GM12874 (cell line): ENCODE measurements around the gene ABCB6.

ENCODE experiments used
- TF ChIP-seq, protein P1 (sequence below): IDR thresholded peaks from 2 replicates; pipeline ENCODE4 v1.5.1; 2011; ENCODE audit warnings: low read depth, mild to moderate bottlenecking, control low read depth, low read length, moderate library complexity; ENCODE audit not compliant: insufficient read depth

The ABCB6 gene

GRCh38 chr2:219249203-219249980 lies 30.6 kb upstream of the ABCB6 start:
- TF ChIP-seq, protein P1, sequence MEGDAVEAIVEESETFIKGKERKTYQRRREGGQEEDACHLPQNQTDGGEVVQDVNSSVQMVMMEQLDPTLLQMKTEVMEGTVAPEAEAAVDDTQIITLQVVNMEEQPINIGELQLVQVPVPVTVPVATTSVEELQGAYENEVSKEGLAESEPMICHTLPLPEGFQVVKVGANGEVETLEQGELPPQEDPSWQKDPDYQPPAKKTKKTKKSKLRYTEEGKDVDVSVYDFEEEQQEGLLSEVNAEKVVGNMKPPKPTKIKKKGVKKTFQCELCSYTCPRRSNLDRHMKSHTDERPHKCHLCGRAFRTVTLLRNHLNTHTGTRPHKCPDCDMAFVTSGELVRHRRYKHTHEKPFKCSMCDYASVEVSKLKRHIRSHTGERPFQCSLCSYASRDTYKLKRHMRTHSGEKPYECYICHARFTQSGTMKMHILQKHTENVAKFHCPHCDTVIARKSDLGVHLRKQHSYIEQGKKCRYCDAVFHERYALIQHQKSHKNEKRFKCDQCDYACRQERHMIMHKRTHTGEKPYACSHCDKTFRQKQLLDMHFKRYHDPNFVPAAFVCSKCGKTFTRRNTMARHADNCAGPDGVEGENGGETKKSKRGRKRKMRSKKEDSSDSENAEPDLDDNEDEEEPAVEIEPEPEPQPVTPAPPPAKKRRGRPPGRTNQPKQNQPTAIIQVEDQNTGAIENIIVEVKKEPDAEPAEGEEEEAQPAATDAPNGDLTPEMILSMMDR = no peak

GRCh38 chr2:219248845-219249202 lies 30.1 kb upstream of the ABCB6 start:
- TF ChIP-seq, protein P1 = no peak

- TF ChIP-seq, protein P1 = no peak
Observed at GRCh38 chr2:219247678-219248642, 29.2 kb upstream of the ABCB6 start.

DNA sequence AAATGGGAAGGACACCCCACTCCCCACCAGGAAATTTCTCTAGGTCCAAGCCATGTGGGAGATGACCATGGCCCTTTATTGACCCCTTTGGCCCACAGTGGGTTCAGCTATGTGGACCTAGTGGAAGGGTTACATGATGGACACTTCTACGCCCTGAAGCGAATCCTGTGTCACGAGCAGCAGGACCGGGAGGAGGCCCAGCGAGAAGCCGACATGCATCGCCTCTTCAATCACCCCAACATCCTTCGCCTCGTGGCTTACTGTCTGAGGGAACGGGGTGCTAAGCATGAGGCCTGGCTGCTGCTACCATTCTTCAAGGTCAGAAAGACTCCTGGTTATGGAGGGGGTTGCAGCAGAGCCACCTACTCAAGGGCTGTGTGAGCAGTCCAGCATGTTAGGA lies 27.8 kb upstream of the ABCB6 start:
- TF ChIP-seq, protein P1 = no peak

DNA sequence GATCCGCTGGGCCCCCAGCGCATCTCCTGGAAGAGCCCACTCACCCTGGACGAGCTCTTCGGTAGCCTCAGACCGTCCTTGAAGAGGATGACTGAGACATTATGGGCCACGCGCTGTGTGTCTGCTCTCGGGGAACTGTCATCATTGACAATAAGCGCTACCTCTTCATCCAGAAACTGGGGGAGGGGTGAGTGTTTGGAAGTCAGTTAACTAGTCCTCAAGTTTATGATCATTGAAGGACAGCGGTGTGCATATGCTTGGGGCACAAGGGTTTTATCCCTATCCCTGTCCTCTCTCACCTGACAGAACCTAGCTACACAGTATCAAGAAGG lies 27.1 kb upstream of the ABCB6 start:
- TF ChIP-seq, protein P1 = no peak

- TF ChIP-seq, protein P1 = no peak
Observed at GRCh38 chr2:219245148-219245898, 26.6 kb upstream of the ABCB6 start, which contains the start of the genes GLB1L and STK16. Gene GLB1L (minus strand): TSS chr2:219245444. CDS start chr2:219243573, 1,871 bp downstream. Gene STK16 (plus strand): TSS chr2:219245479. CDS start chr2:219246000, 521 bp downstream.

DNA sequence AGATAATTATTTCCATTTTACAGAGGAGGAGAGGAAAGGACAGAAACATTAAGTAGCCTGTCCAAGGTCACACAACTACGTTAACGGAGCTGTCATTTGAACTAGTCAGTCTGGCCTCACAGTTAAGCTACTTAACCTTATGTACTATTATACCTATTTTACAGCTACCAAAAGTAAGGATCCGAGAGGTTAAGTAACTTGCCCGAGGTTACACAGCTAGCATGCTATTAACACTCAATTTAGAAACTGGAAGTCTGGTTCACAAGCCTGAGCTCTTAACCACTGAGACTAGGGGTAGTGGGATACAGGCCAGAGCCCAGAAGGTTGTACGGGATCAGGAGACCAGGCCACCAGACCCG lies 26.0 kb upstream of the ABCB6 start:
- TF ChIP-seq, protein P1 = no peak
